ENCODE data around the gene WDR5B. TPM values are rescaled to one million over a fixed set of nuclear protein-coding genes. Genes with fewer than 3 reads are reported as not detected.

WDR5B gene
- total and polyA plus RNA-seq, 2 donors (not counting 3 experiments of a cell fraction or from before 2014, with no cell fraction given) = 1.8 to 3.7 TPM

- dilution Hi-C loops (cut with MboI; ENCODE audit: extremely low pct_ligation_motif_present, low sequenced_read_pairs) = no loop called here
- no peak overlapping the region for H3K4me2 ChIP-seq (ENCODE audit: insufficient read depth, low read length)
- peaks cover 18% of the 10 kb centered on the region for H3K79me2 ChIP-seq (ENCODE audit: control insufficient read depth, insufficient read depth, low read length)
- BruUV-seq (replicated peaks) = no TSS peak
- intact Hi-C loops (cut with micrococcal nuclease) = no loop called here
- H3K27ac ChIP-seq (ENCODE audit: insufficient read depth, low read depth, low read length) = no peak overlapping the region
- no peak overlapping the region for H2AFZ ChIP-seq (ENCODE audit: low read depth, low read length)
- no peak overlapping the region for H3K4me3 ChIP-seq (replicated peaks in 1 of 3; ENCODE audit: insufficient read depth in 1 of 3, low read depth in 1 of 3, low read length in 3 of 3)
- no peaks in the 10 kb centered on the region for H3K9me1 ChIP-seq (replicated peaks; ENCODE audit: control insufficient read depth, extremely low read depth, insufficient read depth, low read length)
- ChIA-PET POLR2A (interaction anchor here (1.0 kb wide), 1 partner anchor 9 kb away, joined by 3 read pairs; the partner anchor contains the start of gene MIX23), CTCF (no interaction called here)
- no peaks in the 10 kb centered on the region for H3K27me3 ChIP-seq (ENCODE audit: control insufficient read depth in 2 of 2, insufficient read depth in 2 of 2, low read length in 2 of 2)
- H3K9me3 ChIP-seq (replicated peaks; ENCODE audit: control insufficient read depth, insufficient read depth, low read length) = no peaks in the 10 kb centered on the region
- FAIRE-seq (no peak), DNase-seq (ENCODE audit: low read depth, low spot score) (no peak)
- H4K20me1 ChIP-seq (replicated peaks; ENCODE audit: control insufficient read depth, extremely low read depth, insufficient read depth, low read length) = no peaks in the 10 kb centered on the region
- H3K4me1 ChIP-seq (ENCODE audit: control insufficient read depth, extremely low read depth, insufficient read depth, low read length) = no peaks in the 10 kb centered on the region
- no peak overlapping the region for H3K9ac ChIP-seq (replicated peaks; ENCODE audit: extremely low read depth, insufficient read depth, low read length)
- TF ChIP-seq FOS (IDR thresholded peaks at IDR 0.05; ENCODE audit: borderline replicate concordance, insufficient read depth, low read length) = no peak
- TF ChIP-seq GATA2 (IDR thresholded peaks at IDR 0.05; ENCODE audit: insufficient read depth, insufficient read length, low read depth, low read length) = no peak
- TF ChIP-seq JUN (IDR thresholded peaks at IDR 0.05; ENCODE audit: borderline replicate concordance, insufficient read depth, insufficient read length, low read depth) = no peak
- TF ChIP-seq, protein P1, sequence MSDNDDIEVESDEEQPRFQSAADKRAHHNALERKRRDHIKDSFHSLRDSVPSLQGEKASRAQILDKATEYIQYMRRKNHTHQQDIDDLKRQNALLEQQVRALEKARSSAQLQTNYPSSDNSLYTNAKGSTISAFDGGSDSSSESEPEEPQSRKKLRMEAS (IDR thresholded peaks at IDR 0.05; ENCODE audit: insufficient read depth, insufficient read length) = no peak
- TF ChIP-seq EZH2 (IDR thresholded peaks at IDR 0.05; ENCODE audit: borderline replicate concordance, low read depth, low read length, severe bottlenecking) = no peak
- no peak for TF ChIP-seq MYC (IDR thresholded peaks at IDR 0.05; ENCODE audit: low read depth, low read length)
- no peak for TF ChIP-seq POLR2AphosphoS5 (IDR thresholded peaks at IDR 0.05; ENCODE audit: insufficient read depth, low read depth, low read length)
- TF ChIP-seq, protein P2, sequence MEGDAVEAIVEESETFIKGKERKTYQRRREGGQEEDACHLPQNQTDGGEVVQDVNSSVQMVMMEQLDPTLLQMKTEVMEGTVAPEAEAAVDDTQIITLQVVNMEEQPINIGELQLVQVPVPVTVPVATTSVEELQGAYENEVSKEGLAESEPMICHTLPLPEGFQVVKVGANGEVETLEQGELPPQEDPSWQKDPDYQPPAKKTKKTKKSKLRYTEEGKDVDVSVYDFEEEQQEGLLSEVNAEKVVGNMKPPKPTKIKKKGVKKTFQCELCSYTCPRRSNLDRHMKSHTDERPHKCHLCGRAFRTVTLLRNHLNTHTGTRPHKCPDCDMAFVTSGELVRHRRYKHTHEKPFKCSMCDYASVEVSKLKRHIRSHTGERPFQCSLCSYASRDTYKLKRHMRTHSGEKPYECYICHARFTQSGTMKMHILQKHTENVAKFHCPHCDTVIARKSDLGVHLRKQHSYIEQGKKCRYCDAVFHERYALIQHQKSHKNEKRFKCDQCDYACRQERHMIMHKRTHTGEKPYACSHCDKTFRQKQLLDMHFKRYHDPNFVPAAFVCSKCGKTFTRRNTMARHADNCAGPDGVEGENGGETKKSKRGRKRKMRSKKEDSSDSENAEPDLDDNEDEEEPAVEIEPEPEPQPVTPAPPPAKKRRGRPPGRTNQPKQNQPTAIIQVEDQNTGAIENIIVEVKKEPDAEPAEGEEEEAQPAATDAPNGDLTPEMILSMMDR (IDR thresholded peaks at IDR 0.05; ENCODE audit: extremely low read depth in 1 of 2, insufficient read depth in 1 of 2, low read depth in 1 of 2, low read length in 2 of 2) = no peak
- TF ChIP-seq POLR2A (IDR thresholded peaks at IDR 0.05; ENCODE audit: low read depth, low read length) = no peak
- no peaks in the 10 kb centered on the region for H3K36me3 ChIP-seq (ENCODE audit: control insufficient read depth in 2 of 2, extremely low read depth in 1 of 2, insufficient read depth in 2 of 2, low read length in 2 of 2)
Observed at GRCh38 chr3:122374034-122374433, 41.8 kb downstream of the WDR5B start.

Data from endothelial cell of umbilical vein (primary cell).